ENCODE data around the gene ALS2CL.

ALS2CL gene

GRCh38 chr3:46659285-46659684, 34.2 kb downstream of the ALS2CL start:
- Histone ChIP-seq H2AFZ (ENCODE audit: low read length) (no peak overlapping the region), H2BK15ac (ENCODE audit: low read length) (no peak overlapping the region), H2AK5ac (ENCODE audit: low read depth, low read length) (no peak overlapping the region), H3K9ac (ENCODE audit: low read depth, low read length, poor library complexity) (no peak overlapping the region), H3K14ac (ENCODE audit: low read length) (no peak overlapping the region), H3K4me3 (ENCODE audit: low read length in 2 of 2) (no peak overlapping the region), H3K18ac (ENCODE audit: low read length) (peak overlapping the region; percentile 72), H2BK12ac (ENCODE audit: low read length) (no peak overlapping the region), H2BK5ac (ENCODE audit: low read length) (no peak overlapping the region), H3K23ac (ENCODE audit: low read depth, low read length, poor library complexity) (peak overlapping the region; percentile 40), H3K27me3 (ENCODE audit: control insufficient read depth in 3 of 3, insufficient read depth in 3 of 3, low read depth in 1 of 3, low read length in 3 of 3) (peaks cover 0 to 6% (median 0%) of the 10 kb centered on the region in 3 experiments), H4K8ac (ENCODE audit: low read depth, low read length) (no peak overlapping the region), H3K27ac (replicated peaks; ENCODE audit: low read length) (no peak overlapping the region), H3K4ac (ENCODE audit: low read length) (no peak overlapping the region), H3K36me3 (replicated peaks in 1 of 2; ENCODE audit: control insufficient read depth in 2 of 2, insufficient read depth in 2 of 2, low read length in 2 of 2) (no peaks in the 10 kb centered on the region), H3K4me2 (ENCODE audit: insufficient read depth, low read length, poor library complexity, severe bottlenecking) (no peak overlapping the region), H3K79me1 (ENCODE audit: low read depth, low read length) (peaks cover 2% of the 10 kb centered on the region), H2BK120ac (ENCODE audit: low read depth, low read length) (no peak overlapping the region), H3K9me3 (replicated peaks in 1 of 2; ENCODE audit: control insufficient read depth in 2 of 2, insufficient read depth in 1 of 2, low read depth in 1 of 2, low read length in 2 of 2) (no peaks in the 10 kb centered on the region), H3K4me1 (ENCODE audit: control insufficient read depth in 2 of 2, insufficient read depth in 1 of 2, low read depth in 1 of 2, low read length in 2 of 2) (peaks cover 0 to 42% of the 10 kb centered on the region in 2 donors), H4K91ac (ENCODE audit: low read depth, low read length, poor library complexity) (no peak overlapping the region)
- WGBS, 2 donors (ENCODE audit: extremely low coverage in 2 of 2, insufficient read length in 2 of 2, insufficient replicate concordance in 1 of 2): no CpG with 5 or more reads among the region's 8 CpGs
- no peak for DNase-seq (ENCODE audit: low spot score)

GRCh38 chr3:46656778-46657556, 36.5 kb downstream of the ALS2CL start:
- Histone ChIP-seq H3K36me3 (replicated peaks in 1 of 2; ENCODE audit: control insufficient read depth in 2 of 2, insufficient read depth in 2 of 2, low read length in 2 of 2) (no peaks in the 10 kb centered on the region), H2BK12ac (ENCODE audit: low read length) (no peak overlapping the region), H3K27ac (replicated peaks; ENCODE audit: low read length) (no peak overlapping the region), H3K4me1 (ENCODE audit: control insufficient read depth in 2 of 2, insufficient read depth in 1 of 2, low read depth in 1 of 2, low read length in 2 of 2) (peaks cover 0 to 21% of the 10 kb centered on the region in 2 donors), H2BK120ac (ENCODE audit: low read depth, low read length) (no peak overlapping the region), H2AK5ac (ENCODE audit: low read depth, low read length) (no peak overlapping the region), H3K27me3 (ENCODE audit: control insufficient read depth in 3 of 3, insufficient read depth in 3 of 3, low read depth in 1 of 3, low read length in 3 of 3) (no peaks in the 10 kb centered on the region), H4K91ac (ENCODE audit: low read depth, low read length, poor library complexity) (no peak overlapping the region), H2AFZ (ENCODE audit: low read length) (no peak overlapping the region), H3K79me1 (ENCODE audit: low read depth, low read length) (peaks cover 2% of the 10 kb centered on the region), H3K4me2 (ENCODE audit: insufficient read depth, low read length, poor library complexity, severe bottlenecking) (no peak overlapping the region), H3K18ac (ENCODE audit: low read length) (no peak overlapping the region), H3K4me3 (ENCODE audit: low read length in 2 of 2) (no peak overlapping the region), H2BK15ac (ENCODE audit: low read length) (no peak overlapping the region), H3K4ac (ENCODE audit: low read length) (no peak overlapping the region), H4K8ac (ENCODE audit: low read depth, low read length) (no peak overlapping the region), H3K9ac (ENCODE audit: low read depth, low read length, poor library complexity) (no peak overlapping the region), H3K23ac (ENCODE audit: low read depth, low read length, poor library complexity) (no peak overlapping the region), H2BK5ac (ENCODE audit: low read length) (no peak overlapping the region), H3K9me3 (replicated peaks in 1 of 2; ENCODE audit: control insufficient read depth in 2 of 2, insufficient read depth in 1 of 2, low read depth in 1 of 2, low read length in 2 of 2) (peaks cover 0 to 2% of the 10 kb centered on the region in 2 donors), H3K14ac (ENCODE audit: low read length) (no peak overlapping the region)
- no peak for DNase-seq (ENCODE audit: low spot score)
- no CpG with 5 or more reads among the region's 9 CpGs for WGBS, 2 donors (ENCODE audit: extremely low coverage in 2 of 2, insufficient read length in 2 of 2, insufficient replicate concordance in 1 of 2)

GRCh38 chr3:46655271-46655670, 38.2 kb downstream of the ALS2CL start:
- DNase-seq (ENCODE audit: low spot score): no peak
- Histone ChIP-seq H3K4ac (ENCODE audit: low read length) (no peak overlapping the region), H2AFZ (ENCODE audit: low read length) (no peak overlapping the region), H3K18ac (ENCODE audit: low read length) (no peak overlapping the region), H4K8ac (ENCODE audit: low read depth, low read length) (no peak overlapping the region), H3K14ac (ENCODE audit: low read length) (no peak overlapping the region), H3K36me3 (replicated peaks in 1 of 2; ENCODE audit: control insufficient read depth in 2 of 2, insufficient read depth in 2 of 2, low read length in 2 of 2) (no peaks in the 10 kb centered on the region), H3K9me3 (replicated peaks in 1 of 2; ENCODE audit: control insufficient read depth in 2 of 2, insufficient read depth in 1 of 2, low read depth in 1 of 2, low read length in 2 of 2) (peaks cover 0 to 2% of the 10 kb centered on the region in 2 donors), H3K79me1 (ENCODE audit: low read depth, low read length) (peaks cover 2% of the 10 kb centered on the region), H3K4me2 (ENCODE audit: insufficient read depth, low read length, poor library complexity, severe bottlenecking) (no peak overlapping the region), H3K4me3 (ENCODE audit: low read length in 2 of 2) (no peak overlapping the region), H3K23ac (ENCODE audit: low read depth, low read length, poor library complexity) (no peak overlapping the region), H2BK12ac (ENCODE audit: low read length) (no peak overlapping the region), H2BK120ac (ENCODE audit: low read depth, low read length) (no peak overlapping the region), H3K4me1 (ENCODE audit: control insufficient read depth in 2 of 2, insufficient read depth in 1 of 2, low read depth in 1 of 2, low read length in 2 of 2) (peaks cover 0 to 7% of the 10 kb centered on the region in 2 donors), H3K9ac (ENCODE audit: low read depth, low read length, poor library complexity) (no peak overlapping the region), H4K91ac (ENCODE audit: low read depth, low read length, poor library complexity) (no peak overlapping the region), H3K27me3 (ENCODE audit: control insufficient read depth in 3 of 3, insufficient read depth in 3 of 3, low read depth in 1 of 3, low read length in 3 of 3) (no peaks in the 10 kb centered on the region), H2AK5ac (ENCODE audit: low read depth, low read length) (no peak overlapping the region), H3K27ac (replicated peaks; ENCODE audit: low read length) (no peak overlapping the region), H2BK5ac (ENCODE audit: low read length) (no peak overlapping the region), H2BK15ac (ENCODE audit: low read length) (no peak overlapping the region)
- no CpG with 5 or more reads among the region's 6 CpGs for WGBS, 2 donors (ENCODE audit: extremely low coverage in 2 of 2, insufficient read length in 2 of 2, insufficient replicate concordance in 1 of 2)

- Histone ChIP-seq H2AFZ (ENCODE audit: low read length) (no peak overlapping the region), H3K9me3 (replicated peaks in 1 of 2; ENCODE audit: control insufficient read depth in 2 of 2, insufficient read depth in 1 of 2, low read depth in 1 of 2, low read length in 2 of 2) (peaks cover 0 to 2% of the 10 kb centered on the region in 2 donors), H3K18ac (ENCODE audit: low read length) (no peak overlapping the region), H3K4me2 (ENCODE audit: insufficient read depth, low read length, poor library complexity, severe bottlenecking) (no peak overlapping the region), H3K27ac (replicated peaks; ENCODE audit: low read length) (no peak overlapping the region), H2BK120ac (ENCODE audit: low read depth, low read length) (no peak overlapping the region), H2BK15ac (ENCODE audit: low read length) (no peak overlapping the region), H2BK5ac (ENCODE audit: low read length) (no peak overlapping the region), H3K79me1 (ENCODE audit: low read depth, low read length) (no peaks in the 10 kb centered on the region), H3K23ac (ENCODE audit: low read depth, low read length, poor library complexity) (no peak overlapping the region), H3K4me3 (ENCODE audit: low read length in 2 of 2) (no peak overlapping the region), H3K4me1 (ENCODE audit: control insufficient read depth in 2 of 2, insufficient read depth in 1 of 2, low read depth in 1 of 2, low read length in 2 of 2) (no peaks in the 10 kb centered on the region), H3K4ac (ENCODE audit: low read length) (no peak overlapping the region), H4K91ac (ENCODE audit: low read depth, low read length, poor library complexity) (no peak overlapping the region), H4K8ac (ENCODE audit: low read depth, low read length) (no peak overlapping the region), H3K27me3 (ENCODE audit: control insufficient read depth in 3 of 3, insufficient read depth in 3 of 3, low read depth in 1 of 3, low read length in 3 of 3) (no peaks in the 10 kb centered on the region), H3K9ac (ENCODE audit: low read depth, low read length, poor library complexity) (no peak overlapping the region), H2BK12ac (ENCODE audit: low read length) (no peak overlapping the region), H3K36me3 (replicated peaks in 1 of 2; ENCODE audit: control insufficient read depth in 2 of 2, insufficient read depth in 2 of 2, low read length in 2 of 2) (no peaks in the 10 kb centered on the region), H3K14ac (ENCODE audit: low read length) (no peak overlapping the region), H2AK5ac (ENCODE audit: low read depth, low read length) (no peak overlapping the region)
- DNase-seq (ENCODE audit: low spot score): no peak
- no CpG with 5 or more reads among the region's 1 CpG for WGBS, 2 donors (ENCODE audit: extremely low coverage in 2 of 2, insufficient read length in 2 of 2, insufficient replicate concordance in 1 of 2)
These were observed 42.4 kb downstream of the ALS2CL start for GRCh38 chr3:46651084-46651483.
